Osteocyte (in vitro differentiated cells): Measurements from ENCODE around the gene MRPL36. TPM values are rescaled to one million over a fixed set of nuclear protein-coding genes. Genes with fewer than 3 reads are reported as not detected.

Experiments used
- DNase-seq: peaks from one replicate; pipeline ENCODE4 v3.0.0; 2021; ENCODE audit warnings: mixed read lengths; ENCODE audit not compliant: unreplicated experiment; ENCODE audit errors: extremely low spot score
- H3K27ac Mint-ChIP-seq: one replicate; pipeline ENCODE4 v1.8.0; 2021; ENCODE audit warnings: mild to moderate bottlenecking, mixed read lengths; ENCODE audit not compliant: unreplicated experiment
- H3K27me3 Mint-ChIP-seq: one replicate; pipeline ENCODE4 v1.8.0; 2021; ENCODE audit warnings: mixed read lengths; ENCODE audit not compliant: unreplicated experiment
- H3K36me3 Mint-ChIP-seq: one replicate; pipeline ENCODE4 v1.8.0; 2021; ENCODE audit warnings: mixed read lengths; ENCODE audit not compliant: unreplicated experiment
- H3K4me1 Mint-ChIP-seq: one replicate; pipeline ENCODE4 v1.8.0; 2021; ENCODE audit warnings: mixed read lengths; ENCODE audit not compliant: unreplicated experiment
- H3K4me3 Mint-ChIP-seq: one replicate; pipeline ENCODE4 v1.8.0; 2021; ENCODE audit warnings: mild to moderate bottlenecking, moderate library complexity, mixed read lengths; ENCODE audit not compliant: unreplicated experiment
- H3K9me3 Mint-ChIP-seq: one replicate; pipeline ENCODE4 v1.8.0; 2021; ENCODE audit warnings: mixed read lengths; ENCODE audit not compliant: unreplicated experiment
- total RNA-seq: library from RNA; stranded (reverse); gene quantifications from 2 replicates; pipeline ENCODE4 v1.2.1, GENCODE V29; 2021
- TF ChIP-seq, protein P1 (sequence below): fragments of 200-600 bp; sonication (generic); IDR thresholded peaks from 2 replicates; pipeline ENCODE4 v1.5.0; 2021; ENCODE audit warnings: antibody characterized with exemption, mild to moderate bottlenecking, moderate library complexity

MRPL36 gene
- total RNA-seq, 1 donor from 2014 or later, result 44.0 TPM

DNA sequence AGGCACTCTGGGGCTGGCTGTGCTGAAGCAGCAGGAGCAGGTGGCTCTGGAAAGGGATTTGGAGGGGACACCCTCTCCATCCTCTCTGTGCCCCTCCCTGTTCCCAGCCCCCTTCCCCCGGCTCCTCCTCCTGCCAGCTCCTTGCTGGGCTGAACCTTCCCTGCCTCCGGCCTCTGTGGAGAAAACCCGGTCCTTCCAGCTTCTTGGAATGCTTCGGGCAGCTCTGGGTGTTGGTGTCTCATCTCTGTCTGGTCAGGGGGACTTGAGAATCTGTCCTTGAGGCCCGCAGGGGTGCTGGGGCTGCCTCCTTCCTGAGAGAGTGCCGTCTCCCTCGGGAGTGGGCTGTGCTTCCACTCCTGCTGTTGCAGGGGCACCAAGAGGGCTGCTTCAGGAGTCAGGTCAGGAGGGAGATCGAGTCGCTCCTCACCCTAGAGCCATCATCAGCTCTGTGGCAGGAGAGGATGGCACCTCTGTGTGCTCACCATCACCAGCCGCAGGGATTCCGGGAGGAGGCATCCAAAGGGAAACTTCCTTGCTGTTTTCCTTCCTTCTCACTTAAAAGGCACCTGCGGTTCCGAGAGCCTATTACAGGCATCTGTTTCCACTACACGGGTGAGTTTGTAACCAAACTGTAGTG lies 32.2 kb upstream of the MRPL36 start:
- Mint-ChIP-seq H3K36me3 (no peaks in the 10 kb centered on the region), H3K27me3 (peaks cover 24% of the 10 kb centered on the region), H3K4me1 (no peaks in the 10 kb centered on the region), H3K9me3 (no peaks in the 10 kb centered on the region), H3K27ac (no peak overlapping the region), H3K4me3 (no peak overlapping the region)
- DNase-seq, result no peak
- TF ChIP-seq, protein P1, sequence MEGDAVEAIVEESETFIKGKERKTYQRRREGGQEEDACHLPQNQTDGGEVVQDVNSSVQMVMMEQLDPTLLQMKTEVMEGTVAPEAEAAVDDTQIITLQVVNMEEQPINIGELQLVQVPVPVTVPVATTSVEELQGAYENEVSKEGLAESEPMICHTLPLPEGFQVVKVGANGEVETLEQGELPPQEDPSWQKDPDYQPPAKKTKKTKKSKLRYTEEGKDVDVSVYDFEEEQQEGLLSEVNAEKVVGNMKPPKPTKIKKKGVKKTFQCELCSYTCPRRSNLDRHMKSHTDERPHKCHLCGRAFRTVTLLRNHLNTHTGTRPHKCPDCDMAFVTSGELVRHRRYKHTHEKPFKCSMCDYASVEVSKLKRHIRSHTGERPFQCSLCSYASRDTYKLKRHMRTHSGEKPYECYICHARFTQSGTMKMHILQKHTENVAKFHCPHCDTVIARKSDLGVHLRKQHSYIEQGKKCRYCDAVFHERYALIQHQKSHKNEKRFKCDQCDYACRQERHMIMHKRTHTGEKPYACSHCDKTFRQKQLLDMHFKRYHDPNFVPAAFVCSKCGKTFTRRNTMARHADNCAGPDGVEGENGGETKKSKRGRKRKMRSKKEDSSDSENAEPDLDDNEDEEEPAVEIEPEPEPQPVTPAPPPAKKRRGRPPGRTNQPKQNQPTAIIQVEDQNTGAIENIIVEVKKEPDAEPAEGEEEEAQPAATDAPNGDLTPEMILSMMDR, result no peak

DNA sequence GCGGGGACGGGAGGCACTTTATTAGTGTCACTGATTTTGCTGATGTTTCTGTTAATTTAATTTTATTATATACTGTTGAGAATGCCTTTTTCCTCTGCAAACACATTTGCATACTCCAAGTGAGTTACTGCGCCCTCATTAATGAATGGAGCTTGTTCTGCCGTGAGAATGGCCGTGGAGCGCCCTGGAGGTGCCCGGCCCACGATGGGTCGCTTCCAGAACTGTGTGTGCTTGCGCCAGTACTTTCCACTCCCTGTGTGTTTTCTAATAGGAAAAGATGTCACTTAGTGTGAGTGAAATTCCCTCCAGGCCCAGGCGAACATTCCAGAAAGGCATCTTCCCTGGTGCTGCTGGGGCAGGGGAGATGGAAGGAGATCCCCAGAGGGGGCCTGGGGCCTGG lies 31.6 kb upstream of the MRPL36 start:
- Mint-ChIP-seq H3K27ac (no peak overlapping the region), H3K4me3 (no peak overlapping the region)
- TF ChIP-seq, protein P1, result no peak

DNA sequence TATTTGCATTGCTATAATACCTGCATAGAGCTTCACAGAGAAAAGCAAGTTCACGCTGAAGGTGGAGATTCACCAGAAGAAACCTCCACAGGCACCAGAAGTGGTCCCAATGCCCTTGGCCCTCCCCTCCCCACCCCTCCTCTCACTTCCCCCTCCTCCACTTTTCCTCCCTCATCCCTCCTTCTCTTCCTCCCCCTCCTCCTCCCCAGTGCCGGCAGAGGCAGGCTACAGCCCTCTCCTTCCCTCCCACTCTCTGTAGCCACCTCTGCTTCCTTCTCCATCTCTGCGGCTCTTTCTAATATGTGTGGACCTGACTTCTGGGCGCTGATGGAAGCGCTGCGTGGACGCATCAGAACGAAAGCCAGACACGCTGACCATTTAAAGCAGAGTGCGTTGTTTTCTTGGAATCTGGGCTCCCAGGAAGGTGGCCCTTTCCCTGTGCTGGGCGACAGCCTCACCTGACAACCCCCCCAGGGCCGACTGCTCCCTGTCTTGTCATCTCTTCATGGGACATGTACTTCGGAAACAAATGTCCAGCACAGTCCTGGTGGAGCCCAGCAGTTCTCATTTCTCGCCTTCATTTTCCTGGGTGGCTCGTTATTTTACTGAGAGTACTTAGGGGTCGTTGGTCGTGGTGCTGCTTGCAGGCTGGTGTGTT lies 31.1 kb upstream of the MRPL36 start:
- Mint-ChIP-seq H3K27ac (no peak overlapping the region), H3K27me3 (peaks cover 16% of the 10 kb centered on the region), H3K36me3 (peaks cover 5% of the 10 kb centered on the region), H3K4me1 (no peaks in the 10 kb centered on the region), H3K4me3 (no peak overlapping the region), H3K9me3 (no peaks in the 10 kb centered on the region)
- DNase-seq, result no peak
- TF ChIP-seq, protein P1, result no peak

More for the DNA sequence above, 31.6 kb upstream of the MRPL36 start:
- no peaks in the 10 kb centered on the region for H3K4me1 Mint-ChIP-seq
- no peaks in the 10 kb centered on the region for H3K36me3 Mint-ChIP-seq
- H3K9me3 Mint-ChIP-seq, result no peaks in the 10 kb centered on the region
- DNase-seq, result no peak
- H3K27me3 Mint-ChIP-seq, result peaks cover 22% of the 10 kb centered on the region

DNA sequence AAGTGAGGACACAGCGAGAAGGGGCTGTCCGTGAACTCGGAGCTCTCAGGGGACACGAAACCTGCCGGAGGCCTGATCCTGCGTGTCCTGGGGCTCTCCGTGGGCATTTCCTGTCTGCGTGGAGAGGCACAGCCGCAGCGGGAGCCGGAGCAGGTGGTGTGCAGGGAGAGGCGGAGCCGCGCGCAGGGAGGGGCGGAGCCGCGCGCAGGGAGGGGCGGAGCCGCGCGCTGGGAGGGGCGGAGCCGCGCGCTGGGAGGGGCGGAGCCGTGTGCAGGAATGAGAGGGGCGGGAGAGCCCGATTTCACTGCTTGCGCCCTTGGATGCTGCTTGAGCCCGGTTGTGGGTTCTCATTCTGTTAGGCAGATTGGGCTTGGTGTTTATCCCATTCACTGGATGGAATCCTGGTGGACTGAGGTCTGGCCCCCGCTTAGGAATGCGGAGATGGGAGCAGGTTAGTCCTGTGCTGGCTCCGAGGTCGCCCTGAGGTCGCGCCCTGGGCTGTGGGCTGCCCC lies 28.3 kb upstream of the MRPL36 start:
- no peak overlapping the region for H3K27ac Mint-ChIP-seq
- no peaks in the 10 kb centered on the region for H3K4me1 Mint-ChIP-seq
- DNase-seq, result no peak
- H3K4me3 Mint-ChIP-seq, result no peak overlapping the region
- H3K36me3 Mint-ChIP-seq, result peaks cover 7% of the 10 kb centered on the region
- H3K27me3 Mint-ChIP-seq, result no peaks in the 10 kb centered on the region
- TF ChIP-seq, protein P1, result no peak
- no peaks in the 10 kb centered on the region for H3K9me3 Mint-ChIP-seq
